HL-60 (cell line): ENCODE measurements around the gene COG2.

Experiments
- GABPA ChIP-seq: IDR thresholded peaks from 2 replicates; pipeline ENCODE4 v1.6.1; 2012; ENCODE audit warnings: low read depth
- POLR2AphosphoS5 ChIP-seq: IDR thresholded peaks from 2 replicates; pipeline ENCODE4 v1.6.1; 2012; ENCODE audit warnings: low read depth
- SPI1 ChIP-seq: IDR thresholded peaks from 2 replicates; pipeline ENCODE4 v1.6.1; 2012; ENCODE audit warnings: low read depth, mild to moderate bottlenecking, borderline replicate concordance
- TF ChIP-seq, protein P1 (sequence below): IDR thresholded peaks from one replicate; pipeline ENCODE4 v1.5.1; 2011; ENCODE audit warnings: low read length, control low read depth, inconsistent platforms; ENCODE audit not compliant: insufficient read depth
- TF ChIP-seq, protein P2 (sequence below): IDR thresholded peaks from 2 replicates; pipeline ENCODE4 v1.6.1; 2012; ENCODE audit warnings: low read depth; ENCODE audit not compliant: insufficient replicate concordance

DNA sequence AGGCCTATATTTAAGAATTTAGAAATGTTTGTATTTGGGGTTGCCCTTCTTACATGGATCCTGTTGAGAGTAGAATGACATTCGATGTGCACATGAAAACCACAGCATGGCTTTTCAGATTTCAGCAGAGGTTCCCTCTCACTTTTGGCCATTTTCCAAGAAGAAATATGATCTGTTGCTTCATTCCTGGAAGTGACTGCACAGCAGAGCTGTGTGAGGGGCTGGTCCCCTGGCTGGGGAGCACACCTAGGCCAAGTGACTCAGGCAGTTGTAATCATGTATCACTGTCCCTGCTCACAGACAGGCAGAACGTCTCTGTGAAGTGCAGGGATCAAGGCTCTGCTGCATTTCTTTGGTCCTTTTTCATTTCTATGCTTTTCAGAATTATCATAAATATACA, 39.3 kb downstream of the COG2 start:
- TF ChIP-seq, protein P1, sequence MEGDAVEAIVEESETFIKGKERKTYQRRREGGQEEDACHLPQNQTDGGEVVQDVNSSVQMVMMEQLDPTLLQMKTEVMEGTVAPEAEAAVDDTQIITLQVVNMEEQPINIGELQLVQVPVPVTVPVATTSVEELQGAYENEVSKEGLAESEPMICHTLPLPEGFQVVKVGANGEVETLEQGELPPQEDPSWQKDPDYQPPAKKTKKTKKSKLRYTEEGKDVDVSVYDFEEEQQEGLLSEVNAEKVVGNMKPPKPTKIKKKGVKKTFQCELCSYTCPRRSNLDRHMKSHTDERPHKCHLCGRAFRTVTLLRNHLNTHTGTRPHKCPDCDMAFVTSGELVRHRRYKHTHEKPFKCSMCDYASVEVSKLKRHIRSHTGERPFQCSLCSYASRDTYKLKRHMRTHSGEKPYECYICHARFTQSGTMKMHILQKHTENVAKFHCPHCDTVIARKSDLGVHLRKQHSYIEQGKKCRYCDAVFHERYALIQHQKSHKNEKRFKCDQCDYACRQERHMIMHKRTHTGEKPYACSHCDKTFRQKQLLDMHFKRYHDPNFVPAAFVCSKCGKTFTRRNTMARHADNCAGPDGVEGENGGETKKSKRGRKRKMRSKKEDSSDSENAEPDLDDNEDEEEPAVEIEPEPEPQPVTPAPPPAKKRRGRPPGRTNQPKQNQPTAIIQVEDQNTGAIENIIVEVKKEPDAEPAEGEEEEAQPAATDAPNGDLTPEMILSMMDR = no peak
- TF ChIP-seq GABPA (no peak), POLR2AphosphoS5 (no peak), SPI1 (no peak)
- TF ChIP-seq, protein P2, sequence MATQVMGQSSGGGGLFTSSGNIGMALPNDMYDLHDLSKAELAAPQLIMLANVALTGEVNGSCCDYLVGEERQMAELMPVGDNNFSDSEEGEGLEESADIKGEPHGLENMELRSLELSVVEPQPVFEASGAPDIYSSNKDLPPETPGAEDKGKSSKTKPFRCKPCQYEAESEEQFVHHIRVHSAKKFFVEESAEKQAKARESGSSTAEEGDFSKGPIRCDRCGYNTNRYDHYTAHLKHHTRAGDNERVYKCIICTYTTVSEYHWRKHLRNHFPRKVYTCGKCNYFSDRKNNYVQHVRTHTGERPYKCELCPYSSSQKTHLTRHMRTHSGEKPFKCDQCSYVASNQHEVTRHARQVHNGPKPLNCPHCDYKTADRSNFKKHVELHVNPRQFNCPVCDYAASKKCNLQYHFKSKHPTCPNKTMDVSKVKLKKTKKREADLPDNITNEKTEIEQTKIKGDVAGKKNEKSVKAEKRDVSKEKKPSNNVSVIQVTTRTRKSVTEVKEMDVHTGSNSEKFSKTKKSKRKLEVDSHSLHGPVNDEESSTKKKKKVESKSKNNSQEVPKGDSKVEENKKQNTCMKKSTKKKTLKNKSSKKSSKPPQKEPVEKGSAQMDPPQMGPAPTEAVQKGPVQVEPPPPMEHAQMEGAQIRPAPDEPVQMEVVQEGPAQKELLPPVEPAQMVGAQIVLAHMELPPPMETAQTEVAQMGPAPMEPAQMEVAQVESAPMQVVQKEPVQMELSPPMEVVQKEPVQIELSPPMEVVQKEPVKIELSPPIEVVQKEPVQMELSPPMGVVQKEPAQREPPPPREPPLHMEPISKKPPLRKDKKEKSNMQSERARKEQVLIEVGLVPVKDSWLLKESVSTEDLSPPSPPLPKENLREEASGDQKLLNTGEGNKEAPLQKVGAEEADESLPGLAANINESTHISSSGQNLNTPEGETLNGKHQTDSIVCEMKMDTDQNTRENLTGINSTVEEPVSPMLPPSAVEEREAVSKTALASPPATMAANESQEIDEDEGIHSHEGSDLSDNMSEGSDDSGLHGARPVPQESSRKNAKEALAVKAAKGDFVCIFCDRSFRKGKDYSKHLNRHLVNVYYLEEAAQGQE = no peak
